Measurements from ENCODE around the gene USH2A.
A peak's percentile ranks its signal among the peaks of the same experiment; 100 is the strongest.
"Not testable (repeated sequence)": the region's sequence is repeated elsewhere in the genome, so short reads cannot be mapped to it uniquely, and the experiment has no call there.

The USH2A gene

GRCh38 chr1:216024546-216024945 lies 398.7 kb downstream of the USH2A start:
- DNase-seq: no peak

- DNase-seq: no peak
Measured at GRCh38 chr1:216020743-216021345, 402.4 kb downstream of the USH2A start.

GRCh38 chr1:216015116-216015515 lies 408.1 kb downstream of the USH2A start:
- no peak for DNase-seq

GRCh38 chr1:216014086-216014485 lies 409.2 kb downstream of the USH2A start:
- no peak for DNase-seq

- not testable (repeated sequence) for DNase-seq
Measured at GRCh38 chr1:216009456-216009855, 413.8 kb downstream of the USH2A start.

- DNase-seq: peak in 1 of 3 donors; percentile 5
Measured at GRCh38 chr1:216005916-216006315, 417.3 kb downstream of the USH2A start.

GRCh38 chr1:215992620-215993019 lies 430.6 kb downstream of the USH2A start:
- peak; percentile 1 to 31 (median 17) for DNase-seq

- no peak for DNase-seq
Measured at GRCh38 chr1:215987092-215987875, 436.0 kb downstream of the USH2A start.

- DNase-seq: no peak
Measured at GRCh38 chr1:215986401-215986800, 436.8 kb downstream of the USH2A start.

- DNase-seq: no peak
Measured at GRCh38 chr1:215983680-215984079, 439.6 kb downstream of the USH2A start.

GRCh38 chr1:215971793-215972441 lies 451.3 kb downstream of the USH2A start:
- DNase-seq: no peak

- DNase-seq: no peak
Measured at GRCh38 chr1:215970406-215970805, 452.8 kb downstream of the USH2A start.

- no peak for DNase-seq
Measured at GRCh38 chr1:215963621-215964020, 459.6 kb downstream of the USH2A start.

- no peak for DNase-seq
Measured at GRCh38 chr1:215963040-215963439, 460.2 kb downstream of the USH2A start.

GRCh38 chr1:215958841-215959240 lies 464.4 kb downstream of the USH2A start:
- DNase-seq: no peak

- no peak for DNase-seq
Measured at GRCh38 chr1:215957663-215958062, 465.6 kb downstream of the USH2A start.

- no peak for DNase-seq
Measured at GRCh38 chr1:215932558-215932957, 490.7 kb downstream of the USH2A start.

GRCh38 chr1:215926670-215927069 lies 496.6 kb downstream of the USH2A start:
- DNase-seq: no peak

GRCh38 chr1:215923129-215923824 lies 500.0 kb downstream of the USH2A start:
- no peak for DNase-seq

GRCh38 chr1:215911406-215911968 lies 511.8 kb downstream of the USH2A start:
- DNase-seq: no peak

GRCh38 chr1:215905493-215906115 lies 517.6 kb downstream of the USH2A start:
- DNase-seq: no peak

GRCh38 chr1:215900684-215901083 lies 522.6 kb downstream of the USH2A start:
- no peak for DNase-seq

- no peak for DNase-seq
Measured at GRCh38 chr1:215899901-215900300, 523.3 kb downstream of the USH2A start.
